ENCODE measurements around the gene TBC1D1.

DNA sequence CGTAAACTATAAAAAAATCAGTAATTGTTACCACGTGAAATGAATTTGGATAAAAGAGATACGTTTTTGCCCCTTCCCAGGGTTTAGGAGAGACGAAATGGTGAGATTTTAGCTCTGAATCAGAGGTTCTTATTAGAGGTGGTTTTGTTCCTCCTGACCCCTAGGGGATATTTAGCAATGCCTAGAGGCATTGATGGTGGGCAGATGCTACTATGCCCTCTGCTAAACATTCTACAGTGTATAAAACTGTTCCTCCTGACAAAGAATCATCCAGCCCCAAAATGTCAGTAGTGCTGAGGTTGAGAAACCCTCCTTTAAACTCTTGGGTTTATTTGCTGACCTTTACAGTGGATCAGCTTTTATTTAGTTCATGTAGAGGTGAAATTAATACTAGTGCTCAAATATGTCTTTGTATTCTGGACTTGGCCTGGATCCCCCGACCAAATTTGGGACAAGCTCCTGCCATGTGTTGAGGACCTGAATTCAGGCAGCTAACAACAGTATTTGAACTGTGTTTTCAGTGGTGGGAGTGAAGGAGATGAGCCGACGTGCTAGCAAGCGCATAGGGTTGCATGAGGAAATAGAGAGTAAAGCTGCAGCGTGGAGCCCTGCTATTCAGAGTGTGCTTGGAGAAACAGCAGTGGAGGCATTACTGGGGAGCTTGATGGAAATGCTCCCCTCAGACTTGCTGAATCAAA lies 195.4 kb downstream of the TBC1D1 start:
- TF ChIP-seq SUZ12 (IDR thresholded peaks at IDR 0.05; ENCODE audit: extremely low read depth, insufficient read depth, insufficient read length) (no peak), YY1 (IDR thresholded peaks at IDR 0.05; ENCODE audit: insufficient read depth, insufficient read length) (no peak), ZNF274 (IDR thresholded peaks at IDR 0.05; ENCODE audit: low read depth, low read length) (no peak)
